ENCODE data around the gene NBEAL2.

The NBEAL2 gene

DNA sequence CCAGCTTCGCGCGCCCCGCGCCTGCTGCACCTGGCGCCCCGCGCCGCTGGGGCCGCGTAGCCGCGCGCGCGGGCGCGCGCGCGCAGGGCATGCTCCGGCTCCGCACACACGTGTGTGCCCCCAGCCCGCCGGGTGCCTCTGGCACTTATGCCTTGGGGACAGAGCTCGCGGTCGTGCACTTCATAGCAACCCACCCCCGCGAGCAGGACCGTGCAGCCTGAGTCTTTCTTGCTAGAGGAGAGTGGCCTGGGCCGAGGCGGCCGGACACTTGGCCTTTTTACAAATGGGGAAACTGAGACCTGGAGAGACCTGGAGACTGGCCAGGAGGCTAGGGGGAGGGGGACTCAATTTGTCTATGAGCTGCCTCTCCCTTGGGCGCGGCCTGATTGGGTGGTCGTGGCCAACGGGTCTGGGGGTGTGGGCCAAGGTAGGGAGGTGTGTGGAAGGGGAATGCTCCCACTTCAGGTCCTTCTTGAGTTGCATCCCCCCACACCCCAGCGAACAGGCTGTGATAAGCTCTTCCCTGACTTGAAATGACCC, 562 bp downstream of the NBEAL2 start:
- peak overlapping the region; percentile 85 for H3K4me2 ChIP-seq (ENCODE audit: low read length)
- no peaks in the 10 kb centered on the region for H3K27me3 ChIP-seq (ENCODE audit: insufficient read depth, low read length)
- H3K36me3 ChIP-seq (ENCODE audit: insufficient read depth, low read length): no peaks in the 10 kb centered on the region
- H3K79me2 ChIP-seq (ENCODE audit: insufficient read depth, low read length): peaks cover 14% of the 10 kb centered on the region
- peaks cover 48% of the 10 kb centered on the region for H3K4me1 ChIP-seq (ENCODE audit: insufficient read depth, low read length, severe bottlenecking)
- H4K20me1 ChIP-seq (ENCODE audit: insufficient read depth, low read length): no peaks in the 10 kb centered on the region
- H3K9me3 ChIP-seq (ENCODE audit: low read length): no peaks in the 10 kb centered on the region
- H3K9me2 ChIP-seq (ENCODE audit: low read depth, low read length): no peaks in the 10 kb centered on the region
- peak overlapping the region; percentile 93 for H3K9ac ChIP-seq (ENCODE audit: low read length)
- H3F3A ChIP-seq (ENCODE audit: insufficient read depth, low read length): no peaks in the 10 kb centered on the region
- no peak overlapping the region for H2AFZ ChIP-seq (ENCODE audit: low read length)
- TF ChIP-seq, protein P1, sequence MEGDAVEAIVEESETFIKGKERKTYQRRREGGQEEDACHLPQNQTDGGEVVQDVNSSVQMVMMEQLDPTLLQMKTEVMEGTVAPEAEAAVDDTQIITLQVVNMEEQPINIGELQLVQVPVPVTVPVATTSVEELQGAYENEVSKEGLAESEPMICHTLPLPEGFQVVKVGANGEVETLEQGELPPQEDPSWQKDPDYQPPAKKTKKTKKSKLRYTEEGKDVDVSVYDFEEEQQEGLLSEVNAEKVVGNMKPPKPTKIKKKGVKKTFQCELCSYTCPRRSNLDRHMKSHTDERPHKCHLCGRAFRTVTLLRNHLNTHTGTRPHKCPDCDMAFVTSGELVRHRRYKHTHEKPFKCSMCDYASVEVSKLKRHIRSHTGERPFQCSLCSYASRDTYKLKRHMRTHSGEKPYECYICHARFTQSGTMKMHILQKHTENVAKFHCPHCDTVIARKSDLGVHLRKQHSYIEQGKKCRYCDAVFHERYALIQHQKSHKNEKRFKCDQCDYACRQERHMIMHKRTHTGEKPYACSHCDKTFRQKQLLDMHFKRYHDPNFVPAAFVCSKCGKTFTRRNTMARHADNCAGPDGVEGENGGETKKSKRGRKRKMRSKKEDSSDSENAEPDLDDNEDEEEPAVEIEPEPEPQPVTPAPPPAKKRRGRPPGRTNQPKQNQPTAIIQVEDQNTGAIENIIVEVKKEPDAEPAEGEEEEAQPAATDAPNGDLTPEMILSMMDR (IDR thresholded peaks at IDR 0.05; ENCODE audit: low read length): no peak
- TF ChIP-seq EZH2 (IDR thresholded peaks at IDR 0.05; ENCODE audit: borderline replicate concordance, low read length): no peak
- H3K27ac ChIP-seq (ENCODE audit: low read depth, low read length, poor library complexity, severe bottlenecking): peak overlapping the region; percentile 51
- peak overlapping the region; percentile 93 for H3K4me3 ChIP-seq (ENCODE audit: low read depth, low read length, poor library complexity, severe bottlenecking)

DNA sequence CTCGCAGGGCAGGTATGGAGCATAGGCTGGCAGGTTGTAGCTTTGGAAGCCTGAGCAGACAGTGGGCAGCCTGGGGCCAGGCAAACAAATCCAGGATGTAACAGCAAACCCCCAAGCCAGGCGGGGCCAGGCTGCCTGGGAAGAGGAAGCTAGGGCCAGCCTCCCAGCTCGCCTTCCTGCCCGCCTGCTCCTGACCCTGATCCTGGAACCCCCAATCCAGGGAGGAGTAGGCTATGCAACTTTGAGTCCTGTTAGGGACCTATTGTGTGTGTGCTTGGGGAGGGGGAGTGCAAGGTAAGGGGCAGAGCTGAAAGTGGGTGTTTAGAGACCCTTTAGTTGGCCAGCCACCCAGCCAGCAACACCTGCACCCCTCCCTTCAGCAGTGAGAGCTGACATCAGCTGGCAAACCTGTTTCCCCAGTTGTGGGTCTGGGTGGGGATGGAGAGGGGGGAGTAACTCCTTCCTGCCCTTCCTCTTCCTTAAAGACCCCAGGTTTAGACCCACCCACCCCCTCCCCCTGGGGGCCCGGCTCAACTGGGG, 2.5 kb downstream of the NBEAL2 start:
- Histone ChIP-seq H3K4me2 (ENCODE audit: low read length) (peak overlapping the region; percentile 39; the same call in 1 of the 2 replicates), H3K4me3 (ENCODE audit: low read depth, low read length, poor library complexity, severe bottlenecking) (no peak overlapping the region), H3K9me2 (ENCODE audit: low read depth, low read length) (no peaks in the 10 kb centered on the region), H3K4me1 (ENCODE audit: insufficient read depth, low read length, severe bottlenecking) (peaks cover 59% of the 10 kb centered on the region), H3K27me3 (ENCODE audit: insufficient read depth, low read length) (no peaks in the 10 kb centered on the region), H3K9me3 (ENCODE audit: low read length) (no peaks in the 10 kb centered on the region), H4K20me1 (ENCODE audit: insufficient read depth, low read length) (no peaks in the 10 kb centered on the region), H3F3A (ENCODE audit: insufficient read depth, low read length) (no peaks in the 10 kb centered on the region), H3K79me2 (ENCODE audit: insufficient read depth, low read length) (peaks cover 4% of the 10 kb centered on the region; the same call in 1 of the 2 replicates), H2AFZ (ENCODE audit: low read length) (no peak overlapping the region), H3K9ac (ENCODE audit: low read length) (no peak overlapping the region; the same call in 1 of the 2 replicates), H3K36me3 (ENCODE audit: insufficient read depth, low read length) (no peaks in the 10 kb centered on the region), H3K27ac (ENCODE audit: low read depth, low read length, poor library complexity, severe bottlenecking) (peak overlapping the region; percentile 22)
- TF ChIP-seq EZH2 (IDR thresholded peaks at IDR 0.05; ENCODE audit: borderline replicate concordance, low read length): no peak
- TF ChIP-seq, protein P1 (IDR thresholded peaks at IDR 0.05; ENCODE audit: low read length): no peak

DNA sequence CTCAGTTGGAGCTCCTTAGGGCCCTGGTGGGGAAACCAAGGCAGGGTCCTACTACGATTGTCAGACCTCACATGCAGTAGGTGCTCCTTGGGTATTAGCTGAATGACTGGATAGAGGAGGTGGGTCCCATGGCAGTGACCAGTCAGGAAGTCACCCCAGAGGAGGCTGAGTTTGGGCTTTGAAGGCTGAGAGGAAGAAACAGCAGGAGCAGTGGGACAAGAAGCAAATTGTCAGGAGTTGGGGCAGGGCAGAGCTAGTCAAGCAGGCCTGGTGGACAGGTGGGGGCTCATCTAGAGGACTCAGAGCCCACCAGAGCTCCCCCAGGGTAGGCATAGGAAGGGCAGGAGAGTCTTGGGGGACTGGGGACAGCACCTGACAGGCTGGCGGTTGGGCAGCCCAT, 3.1 kb downstream of the NBEAL2 start:
- Histone ChIP-seq H3K9me2 (ENCODE audit: low read depth, low read length) (no peaks in the 10 kb centered on the region), H3K9me3 (ENCODE audit: low read length) (no peaks in the 10 kb centered on the region), H3K27me3 (ENCODE audit: insufficient read depth, low read length) (no peaks in the 10 kb centered on the region), H3F3A (ENCODE audit: insufficient read depth, low read length) (no peaks in the 10 kb centered on the region), H3K36me3 (ENCODE audit: insufficient read depth, low read length) (no peaks in the 10 kb centered on the region), H3K27ac (ENCODE audit: low read depth, low read length, poor library complexity, severe bottlenecking) (no peak overlapping the region), H3K4me2 (ENCODE audit: low read length) (no peak overlapping the region), H3K9ac (ENCODE audit: low read length) (no peak overlapping the region), H3K79me2 (ENCODE audit: insufficient read depth, low read length) (peaks cover 4% of the 10 kb centered on the region; the same call in 1 of the 2 replicates), H3K4me3 (ENCODE audit: low read depth, low read length, poor library complexity, severe bottlenecking) (no peak overlapping the region), H2AFZ (ENCODE audit: low read length) (no peak overlapping the region), H3K4me1 (ENCODE audit: insufficient read depth, low read length, severe bottlenecking) (peaks cover 59% of the 10 kb centered on the region), H4K20me1 (ENCODE audit: insufficient read depth, low read length) (no peaks in the 10 kb centered on the region)
- TF ChIP-seq EZH2 (IDR thresholded peaks at IDR 0.05; ENCODE audit: borderline replicate concordance, low read length): no peak
- TF ChIP-seq, protein P1 (IDR thresholded peaks at IDR 0.05; ENCODE audit: low read length): no peak
